Suppressor macrophage (primary cell): ENCODE results near the gene RXRA.
"Not testable (repeated sequence)": the region's sequence is repeated elsewhere in the genome, so short reads cannot be mapped to it uniquely, and the experiment has no call there.

ENCODE experiments used
- DNase-seq, 4 experiments: peaks; one replicate each; pipeline ENCODE4 v3.0.0-alpha.2; 2020 to 2022

Gene RXRA

DNA sequence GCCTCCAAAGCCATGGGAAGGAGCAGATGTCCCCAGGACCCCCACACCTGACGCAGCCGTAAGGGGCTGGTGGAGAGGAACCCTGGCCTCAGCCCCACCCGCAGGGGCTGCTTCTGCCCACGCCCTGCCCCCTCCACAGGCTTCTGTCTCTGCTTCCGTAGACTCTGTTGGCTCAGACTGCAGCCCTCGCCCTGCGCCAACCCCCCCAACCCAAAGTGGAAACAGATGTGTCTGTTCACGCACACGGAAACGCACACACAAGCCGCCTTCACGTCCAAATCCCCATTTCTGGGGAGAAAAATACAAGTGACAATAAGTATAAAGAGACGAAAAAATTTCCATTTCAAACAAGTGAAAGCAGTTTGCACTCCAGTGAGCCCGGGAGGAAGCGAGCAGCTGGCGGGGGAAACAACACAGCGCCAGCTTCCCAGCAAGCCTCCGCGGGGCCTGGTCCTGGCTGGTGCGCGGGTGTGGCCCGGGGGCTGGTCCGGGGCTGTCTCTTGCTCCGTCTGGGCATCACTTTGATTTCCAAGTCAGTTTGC is 32.6 kb upstream of the RXRA start:
- DNase-seq, result peak; percentile 26 to 69 (median 51)

DNA sequence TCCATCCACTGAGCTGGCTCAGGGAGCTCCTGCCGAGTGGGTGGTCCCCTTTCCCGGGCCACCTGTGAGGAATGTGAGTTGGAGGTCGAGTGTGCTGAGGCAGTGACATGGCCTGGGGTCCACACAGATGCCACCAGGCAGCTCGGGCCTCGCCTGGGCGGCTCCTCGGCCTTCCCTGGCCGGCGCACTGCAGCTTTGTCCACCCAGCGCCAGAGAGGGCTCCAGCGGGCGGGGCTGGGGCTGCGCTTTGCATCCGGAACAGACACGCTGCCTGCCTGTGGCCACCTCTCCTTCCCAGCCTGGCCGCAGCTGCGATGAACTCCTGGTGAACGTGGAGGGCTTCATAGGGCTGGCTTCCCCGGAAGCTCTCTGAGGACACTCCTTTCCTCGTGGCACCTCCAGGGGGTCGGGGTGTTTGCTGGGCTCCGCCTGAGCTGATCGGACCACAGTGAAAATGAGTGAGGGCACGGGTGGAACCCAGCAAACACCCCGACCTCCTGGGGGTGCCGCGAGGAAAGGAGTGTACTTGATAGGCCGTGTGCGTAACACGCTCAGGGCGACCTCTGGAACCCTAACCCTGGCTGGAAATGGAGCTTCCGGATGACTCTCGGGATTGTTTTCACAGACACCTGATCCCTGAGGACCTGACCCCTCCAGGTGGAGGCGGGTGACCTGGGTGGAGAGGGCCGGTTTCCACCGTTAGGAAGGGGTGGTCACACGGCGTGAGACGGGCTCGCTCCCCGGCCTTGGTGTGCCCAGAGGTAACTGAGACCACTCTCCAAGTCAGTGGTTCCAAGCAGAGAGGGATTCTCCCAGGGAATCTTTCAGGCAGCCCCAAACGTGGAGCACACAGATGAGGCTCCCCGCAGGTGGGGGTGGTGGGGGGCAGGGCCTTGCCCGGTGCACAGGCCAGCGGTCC is 31.8 kb upstream of the RXRA start:
- peak in 2 of 4 experiments; percentile 25 to 33 for DNase-seq

DNA sequence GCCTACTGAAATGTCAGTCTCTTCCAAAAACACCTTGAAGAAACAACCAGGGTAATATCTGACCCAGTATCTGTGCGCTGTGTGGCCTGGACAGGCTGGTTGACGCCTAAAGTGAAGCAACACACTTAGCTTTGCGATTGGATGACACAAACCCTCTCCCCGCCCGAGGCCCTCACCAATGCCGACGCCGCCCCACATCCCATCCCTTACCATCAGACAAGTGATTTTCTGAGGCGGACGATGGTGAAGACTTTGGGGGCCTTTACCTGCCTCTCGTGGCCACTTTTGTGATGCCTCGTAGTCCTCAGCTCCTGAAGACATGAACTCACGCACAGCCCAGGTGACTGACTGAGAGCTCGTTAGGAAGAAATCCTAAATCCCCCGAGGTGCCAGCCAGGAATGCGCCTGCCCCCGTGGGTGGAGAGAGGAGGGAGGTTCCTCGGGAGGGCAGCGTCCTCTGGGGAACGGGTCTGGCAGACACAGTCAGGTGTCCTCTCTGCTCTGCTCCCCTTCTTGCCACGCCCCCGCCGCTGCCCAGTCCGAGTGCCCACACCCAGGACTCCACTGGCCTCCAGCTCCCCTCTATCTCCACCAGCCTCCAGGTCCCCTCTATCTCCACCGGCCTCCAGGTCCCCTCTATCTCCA is 31.0 kb upstream of the RXRA start:
- DNase-seq, result no peak

DNA sequence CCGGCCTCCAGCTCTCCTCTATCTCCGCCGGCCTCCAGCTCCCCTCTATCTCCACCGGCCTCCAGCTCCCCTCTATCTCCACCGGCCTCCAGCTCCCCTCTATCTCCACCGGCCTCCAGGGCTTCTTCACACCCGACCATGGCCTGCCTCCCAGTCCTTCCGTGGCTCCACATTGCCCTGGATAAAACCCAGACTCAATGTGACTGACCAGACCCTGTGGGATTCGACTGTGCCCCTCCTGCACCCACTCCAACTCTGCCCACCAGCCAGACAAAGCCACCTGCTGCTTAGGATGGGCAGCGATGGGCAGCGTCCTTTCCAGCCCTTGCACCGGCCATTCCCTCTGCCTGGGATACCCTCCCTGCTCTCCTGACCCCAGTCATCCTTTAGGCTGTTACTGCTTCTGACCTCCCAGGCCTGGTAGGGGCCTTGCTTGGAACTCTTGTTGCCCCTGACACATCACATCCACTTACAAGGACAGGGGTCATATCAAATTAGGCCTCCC is 30.5 kb upstream of the RXRA start:
- DNase-seq, result no peak

DNA sequence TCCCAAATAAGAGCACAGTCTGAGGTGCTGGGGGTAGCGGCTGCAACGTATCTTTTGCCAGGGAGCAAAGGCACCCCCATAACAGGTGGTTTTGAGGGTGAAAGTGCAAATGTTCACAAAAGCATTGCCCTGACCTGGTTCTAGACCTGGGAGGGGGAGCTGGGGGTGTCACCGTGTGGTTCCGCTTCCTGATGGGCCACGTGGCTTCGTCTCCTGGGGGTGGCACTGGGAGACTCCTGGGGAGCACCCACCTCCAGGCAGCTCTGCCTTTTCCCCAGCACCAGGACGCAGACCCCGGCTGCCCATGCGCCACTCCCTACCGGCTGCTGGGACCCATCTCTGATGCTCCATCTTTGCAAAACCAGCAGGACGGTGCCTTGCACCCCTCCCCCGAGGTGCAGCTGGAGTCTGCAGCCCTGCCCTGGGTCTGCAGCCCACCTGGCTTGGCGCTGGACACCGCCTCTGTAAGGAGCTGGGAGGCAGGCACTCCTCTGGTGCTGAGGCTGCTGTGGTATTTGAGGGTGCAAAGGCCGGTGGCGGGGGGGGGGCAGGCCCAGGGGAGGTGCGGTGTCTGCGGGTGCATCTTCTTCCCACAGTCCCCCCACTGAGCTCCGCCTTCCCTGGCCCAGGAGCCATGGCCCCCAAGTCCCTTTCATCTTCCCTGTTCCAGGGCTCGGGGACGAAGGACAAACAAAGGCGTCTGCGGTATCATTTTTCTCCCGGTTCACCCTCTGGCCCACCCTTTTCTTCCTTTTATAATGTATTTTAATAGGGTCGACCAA is 29.8 kb upstream of the RXRA start:
- DNase-seq, result no peak

DNA sequence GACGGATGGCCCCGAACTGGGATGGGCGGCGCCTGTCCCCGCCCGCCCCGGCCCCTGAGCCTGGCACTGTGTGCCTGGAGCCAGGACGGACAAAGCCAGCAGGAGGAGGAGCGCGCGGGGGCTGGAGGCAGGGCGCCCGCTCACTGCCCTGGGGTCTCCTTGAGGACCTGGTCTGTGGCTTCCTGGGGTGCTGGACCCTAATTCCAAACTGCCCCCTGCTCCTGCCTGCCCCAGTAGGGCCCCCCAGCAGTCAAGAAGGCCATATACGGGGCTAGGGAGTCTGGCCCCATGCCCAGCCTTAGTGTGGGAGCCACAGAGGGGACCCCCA is 29.2 kb upstream of the RXRA start:
- no peak for DNase-seq

DNA sequence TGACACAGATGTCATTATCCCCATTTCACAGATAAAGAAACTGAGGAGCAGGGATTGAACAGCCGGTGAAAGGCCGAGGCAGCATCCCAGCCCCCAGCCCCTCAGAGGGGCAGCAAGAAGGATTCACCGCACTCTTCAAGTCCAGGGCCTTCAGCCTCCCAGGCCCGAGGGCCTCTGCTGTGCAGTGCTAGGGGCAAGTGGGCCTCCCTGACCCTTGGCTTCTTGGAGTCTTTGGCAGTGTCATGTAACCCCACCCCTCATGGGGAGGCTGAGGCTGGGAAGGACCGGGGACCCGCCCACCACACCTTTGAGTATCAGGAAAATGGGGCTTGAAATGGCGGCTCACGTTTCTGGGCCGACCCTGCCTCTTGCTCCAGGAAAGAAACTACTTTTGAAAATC is 28.7 kb upstream of the RXRA start:
- no peak for DNase-seq

DNA sequence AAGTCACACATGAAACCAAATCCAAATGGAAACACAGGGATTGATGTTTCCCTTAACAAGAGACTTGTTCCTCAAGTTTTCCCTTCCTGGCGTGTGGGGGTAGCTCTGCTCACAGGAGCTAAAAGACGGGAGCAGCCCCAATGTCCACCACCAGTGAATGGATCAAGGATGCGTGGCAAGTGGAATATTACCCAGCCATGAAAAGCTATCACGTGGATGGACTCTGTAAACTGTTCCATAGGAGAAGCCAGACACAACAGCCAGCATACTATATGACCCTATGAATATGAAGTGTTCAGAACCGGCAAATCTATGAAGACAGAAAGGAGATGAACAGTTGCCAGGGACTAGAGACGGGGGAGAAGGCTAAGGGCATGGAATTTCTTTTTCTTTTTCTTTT is 28.3 kb upstream of the RXRA start:
- no peak for DNase-seq

DNA sequence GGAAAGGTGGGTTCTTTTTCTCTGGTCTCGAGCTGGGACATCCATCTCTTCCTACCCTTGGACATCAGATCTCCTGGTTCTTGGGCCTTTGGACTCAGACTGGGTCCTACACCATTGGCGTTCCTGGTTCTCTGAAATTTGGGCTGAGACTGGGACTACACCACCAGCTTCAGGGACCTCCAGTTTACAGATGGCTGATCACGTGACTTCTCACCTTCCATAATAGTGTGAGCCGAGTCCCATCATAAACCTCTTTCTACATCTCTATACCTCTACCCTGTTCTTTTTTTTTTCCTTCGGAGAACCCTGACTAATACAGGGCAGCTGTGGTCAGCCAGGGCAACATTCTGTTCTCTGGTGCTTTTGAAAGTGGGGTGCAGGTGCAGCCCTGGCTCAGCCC is 27.2 kb upstream of the RXRA start:
- no peak for DNase-seq

DNA sequence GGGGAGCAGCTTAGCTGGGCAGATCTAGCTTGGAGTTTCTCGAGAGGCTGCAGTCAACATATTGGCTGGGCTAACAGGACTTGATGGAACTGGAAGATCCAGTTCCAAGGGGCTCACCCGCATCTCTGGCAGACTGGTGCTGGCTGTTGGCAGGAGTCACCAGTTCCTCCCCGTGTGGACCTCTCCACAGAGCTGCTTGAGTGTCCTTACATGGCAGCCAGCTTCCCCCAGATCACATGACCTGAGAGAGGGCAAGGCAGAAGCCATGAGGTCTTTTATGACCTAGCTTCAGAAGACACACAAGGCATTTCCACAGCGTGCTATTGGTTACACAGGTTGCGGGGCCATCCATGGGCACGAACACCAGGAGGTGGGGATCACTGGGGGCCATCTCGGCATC is 26.4 kb upstream of the RXRA start:
- DNase-seq, result peak; percentile 18 to 65 (median 54)

DNA sequence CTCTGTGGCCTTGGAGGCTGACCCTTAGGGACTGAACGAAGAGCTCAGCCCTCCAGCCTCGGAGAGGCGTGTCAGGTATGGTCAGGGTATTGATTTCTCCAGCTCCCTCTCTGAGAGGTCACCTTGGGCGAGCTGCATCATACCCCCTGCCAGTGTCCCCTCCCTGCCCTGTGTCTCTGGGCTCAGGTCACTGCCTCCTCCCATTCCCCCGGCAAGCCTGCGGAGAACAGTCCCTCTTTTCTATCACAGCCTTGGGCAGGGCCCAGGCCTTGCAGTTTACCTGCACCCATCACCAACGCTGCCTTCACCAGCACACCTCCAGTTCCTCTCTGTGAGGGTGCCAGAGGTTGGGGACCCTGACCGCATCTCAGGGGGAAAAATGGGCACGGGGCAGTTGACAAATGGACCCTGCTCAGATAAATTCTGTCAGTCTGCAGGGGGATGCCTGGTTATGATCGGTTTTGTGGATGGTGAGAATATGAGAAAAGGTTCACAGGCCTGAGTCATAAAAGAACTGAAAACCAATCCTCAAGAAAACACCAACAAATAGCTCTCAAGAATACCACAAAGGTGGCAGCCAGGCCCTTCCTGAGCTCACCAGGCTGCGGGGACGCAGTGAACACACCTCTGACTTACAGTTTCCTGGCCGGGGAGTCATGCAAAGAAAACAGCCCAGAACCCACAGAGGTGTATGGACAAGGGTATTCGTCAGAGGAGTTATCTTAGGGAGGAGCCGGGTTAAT is 24.7 kb upstream of the RXRA start:
- DNase-seq, result no peak

DNA sequence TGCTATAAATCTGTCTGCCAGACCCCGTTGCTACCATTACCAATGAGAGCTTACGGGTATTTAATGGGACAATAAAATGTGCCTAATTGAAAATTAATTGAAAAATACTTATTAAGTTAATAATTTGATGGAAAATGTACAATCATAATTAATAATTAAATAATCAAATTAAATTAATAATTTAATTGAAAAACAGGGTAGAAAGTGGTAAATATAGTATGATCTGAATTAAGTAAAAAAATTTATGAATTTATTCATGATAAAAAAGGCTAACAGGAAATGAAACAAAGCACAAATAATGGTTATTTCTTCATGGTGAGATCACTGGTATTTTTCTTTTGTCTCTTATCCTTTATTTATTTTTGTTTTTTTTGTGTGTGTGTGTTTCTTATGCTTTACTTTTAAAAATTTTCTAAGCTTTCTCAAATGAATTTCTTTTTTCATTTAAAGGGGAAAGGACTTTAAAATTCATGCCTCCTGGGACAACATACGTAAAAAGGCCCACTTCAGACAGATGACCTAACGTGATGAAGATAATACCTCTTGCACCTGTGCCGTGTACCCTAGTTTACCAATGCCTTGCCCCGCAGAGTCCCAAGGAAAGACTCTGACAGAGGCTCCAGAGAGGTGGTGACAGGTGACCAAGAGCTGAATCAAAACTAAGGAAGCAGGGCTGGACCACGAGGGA is 24.0 kb upstream of the RXRA start:
- no peak for DNase-seq

DNA sequence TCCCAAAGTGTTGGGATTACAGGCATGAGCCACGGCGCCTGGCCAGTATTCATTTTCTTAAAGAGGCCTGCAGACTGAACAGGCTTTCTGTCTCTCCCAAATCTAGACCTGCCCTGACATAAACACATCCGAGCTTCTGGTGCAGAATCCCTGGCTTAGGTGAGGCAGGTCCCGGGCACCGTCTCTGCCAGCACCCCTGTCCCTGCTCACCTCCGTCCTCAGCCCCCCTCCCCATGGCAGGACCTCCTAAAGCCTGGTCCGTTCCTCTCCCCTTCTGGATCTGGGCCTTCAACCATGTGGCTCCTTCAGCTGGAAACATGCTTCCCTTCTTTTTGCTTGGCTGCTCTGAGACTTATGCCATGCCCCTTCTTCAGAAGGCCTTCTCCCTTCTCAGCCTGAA is 22.7 kb upstream of the RXRA start:
- no peak for DNase-seq

DNA sequence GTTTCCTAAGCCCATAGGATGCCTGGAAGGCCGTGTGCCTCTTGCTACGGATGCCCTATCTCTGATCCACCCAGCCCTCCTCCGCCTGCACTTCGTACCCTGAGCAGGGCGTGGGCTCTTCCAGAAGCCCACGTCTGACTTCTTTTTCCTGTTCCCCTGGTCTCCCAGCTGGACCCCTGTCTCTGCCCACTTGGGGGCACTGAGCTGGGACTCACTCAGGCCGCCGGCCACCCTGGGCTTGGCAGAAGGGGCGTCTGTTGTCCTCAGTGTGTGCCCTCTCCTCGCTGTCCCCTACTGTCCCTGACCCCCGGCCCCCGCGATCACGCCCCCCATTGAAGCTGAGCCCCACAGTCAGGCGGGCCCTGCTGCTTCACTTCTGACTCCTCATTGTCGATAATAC is 22.0 kb upstream of the RXRA start:
- no peak for DNase-seq

DNA sequence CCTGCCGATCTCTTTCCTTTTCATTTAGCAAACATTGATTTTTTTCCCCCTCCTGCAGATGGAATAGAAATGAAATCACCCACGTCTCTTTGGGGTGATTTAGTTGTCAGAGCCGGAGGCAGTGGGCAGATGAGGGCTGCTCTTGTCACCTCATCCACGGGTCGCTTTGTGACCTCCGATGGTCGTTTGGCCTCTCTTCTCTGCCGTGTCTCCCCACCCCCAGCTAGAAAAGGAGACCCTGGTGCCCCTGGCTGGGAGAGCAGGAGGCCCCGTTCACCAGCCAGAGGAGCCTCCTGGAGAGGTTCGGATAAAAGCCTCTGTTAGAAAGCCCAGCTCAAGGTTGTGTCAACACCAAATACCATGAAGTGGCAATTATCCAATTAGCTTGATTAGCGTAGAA is 21.6 kb upstream of the RXRA start:
- DNase-seq, result no peak

DNA sequence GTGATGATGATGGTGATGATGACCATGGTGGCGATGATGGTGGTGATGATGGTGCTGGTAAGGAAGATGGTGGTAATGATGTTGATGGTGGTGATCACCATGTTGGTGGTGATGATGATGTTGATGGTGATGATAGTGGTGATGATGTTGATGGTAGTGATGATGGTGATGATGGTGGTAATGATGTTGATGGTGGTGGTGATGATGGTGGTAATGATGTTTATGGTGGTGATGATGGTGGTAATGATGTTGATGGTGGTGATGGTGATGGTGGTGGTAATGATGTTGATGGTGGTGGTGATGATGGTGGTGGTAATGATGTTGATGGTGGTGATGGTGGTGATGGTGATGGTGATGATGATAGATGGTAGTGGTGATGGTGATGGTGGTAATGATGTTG is 20.7 kb upstream of the RXRA start:
- no peak for DNase-seq

DNA sequence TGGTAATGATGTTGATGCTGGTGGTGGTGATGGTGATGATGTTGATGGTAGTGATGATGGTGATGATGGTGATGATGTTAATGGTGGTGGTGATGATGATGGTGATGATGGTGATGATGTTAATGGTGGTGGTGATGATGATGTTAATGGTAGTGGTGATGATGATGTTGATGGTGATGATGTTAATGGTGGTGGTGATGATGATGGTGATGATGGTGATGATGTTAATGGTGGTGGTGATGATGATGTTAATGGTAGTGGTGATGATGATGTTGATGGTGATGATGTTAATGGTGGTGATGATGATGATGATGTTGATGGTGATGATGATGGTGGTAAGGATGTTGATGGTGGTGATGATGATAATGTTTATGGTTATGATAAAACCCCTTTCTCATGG is 20.2 kb upstream of the RXRA start:
- DNase-seq, result not testable (repeated sequence)

DNA sequence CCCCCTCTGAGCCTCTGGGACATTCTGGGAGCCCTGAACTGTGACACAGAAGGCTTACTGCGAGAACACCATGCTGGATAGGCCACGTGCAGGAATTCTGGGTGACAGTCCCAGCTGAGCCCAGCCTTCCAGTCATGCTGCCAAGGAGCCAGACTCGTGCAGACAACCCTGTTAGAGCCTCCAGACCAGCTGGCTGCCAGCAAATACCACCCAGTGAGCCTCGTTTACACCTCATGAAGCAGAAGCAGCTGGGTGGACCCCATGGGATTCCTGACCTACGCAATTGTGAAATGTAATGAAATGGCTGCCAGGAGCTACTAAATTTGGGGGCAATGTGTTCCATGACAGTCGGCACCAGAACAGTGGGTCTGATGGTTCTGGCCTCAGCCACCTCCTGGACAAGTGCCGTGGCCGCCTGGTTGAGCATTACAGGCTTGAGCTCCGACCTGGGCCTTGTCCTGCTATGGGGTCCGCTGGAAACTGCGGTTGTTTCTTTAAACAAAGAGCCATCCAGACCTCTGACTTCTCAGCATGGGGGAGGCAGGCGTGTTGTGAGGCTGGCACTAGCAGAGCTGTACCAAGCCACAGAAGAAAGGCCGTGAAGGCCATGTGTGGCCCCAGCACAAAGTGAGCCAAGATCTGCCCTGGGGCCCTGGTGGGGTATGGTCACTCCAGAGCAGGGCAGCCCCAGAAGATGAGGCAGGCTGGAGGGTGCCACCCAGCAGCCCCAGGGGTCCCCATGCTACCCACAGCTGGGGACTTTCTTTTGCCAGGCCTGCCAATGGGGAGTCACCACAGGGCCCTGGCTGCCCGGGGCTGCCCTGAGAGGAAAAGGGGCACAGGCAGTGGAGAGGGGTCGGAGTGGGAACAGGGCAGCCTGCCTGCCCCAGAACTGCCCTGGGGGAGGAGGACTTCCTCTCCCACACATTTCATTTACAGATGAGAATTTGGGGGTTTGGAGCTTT is 19.3 kb upstream of the RXRA start:
- DNase-seq, result no peak

DNA sequence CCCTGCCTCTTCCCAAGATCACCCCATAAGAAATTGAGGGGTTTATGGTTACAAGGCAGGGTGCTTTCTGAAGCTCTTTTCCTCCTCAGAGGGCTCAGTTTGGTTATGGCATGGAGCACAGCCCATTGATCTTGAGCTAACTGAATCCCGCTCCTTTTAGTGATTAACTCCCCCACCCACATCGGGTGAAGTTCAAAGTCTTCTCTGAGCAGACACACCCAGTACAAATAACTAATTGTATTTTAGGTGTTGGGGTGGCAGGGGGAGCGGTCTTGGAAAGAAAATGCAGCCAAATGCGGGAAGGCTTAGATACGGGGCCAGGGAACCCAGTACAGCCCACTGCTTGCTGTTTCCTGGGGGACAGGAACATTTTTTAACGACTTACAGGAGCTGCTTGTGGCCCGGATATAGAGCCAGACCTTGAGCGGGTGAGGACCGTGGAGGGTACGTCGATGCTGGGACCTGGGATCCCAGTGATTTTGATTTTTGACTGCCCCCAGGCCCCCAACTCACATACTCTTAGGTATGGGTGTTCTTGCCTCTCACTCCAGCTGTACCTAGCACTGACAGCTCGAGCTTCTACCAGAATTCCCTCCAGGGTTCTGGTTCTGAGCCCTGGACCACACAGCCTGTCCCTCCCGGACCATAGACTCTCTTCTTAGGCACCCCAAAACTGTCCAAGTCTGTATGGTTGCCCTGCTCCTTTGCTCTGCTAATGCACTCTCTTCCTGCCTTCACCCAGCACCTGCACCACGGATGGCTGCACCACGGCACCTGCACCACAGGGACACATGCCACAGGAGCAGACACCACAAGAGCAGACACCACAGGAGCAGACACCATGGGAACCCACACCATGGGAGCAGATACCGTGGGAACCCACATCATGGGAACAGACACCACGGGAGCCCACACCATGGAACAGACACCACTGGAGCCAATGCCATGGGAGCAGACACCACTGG is 18.3 kb upstream of the RXRA start:
- no peak for DNase-seq
